NCI-H1092 (cell line): ENCODE results near the gene ERCC6L.

ENCODE experiments used
- DNase-seq: peaks from one replicate; lab custom pipeline; 2025; lab: John Stamatoyannopoulos, UW

The ERCC6L gene, protein sequence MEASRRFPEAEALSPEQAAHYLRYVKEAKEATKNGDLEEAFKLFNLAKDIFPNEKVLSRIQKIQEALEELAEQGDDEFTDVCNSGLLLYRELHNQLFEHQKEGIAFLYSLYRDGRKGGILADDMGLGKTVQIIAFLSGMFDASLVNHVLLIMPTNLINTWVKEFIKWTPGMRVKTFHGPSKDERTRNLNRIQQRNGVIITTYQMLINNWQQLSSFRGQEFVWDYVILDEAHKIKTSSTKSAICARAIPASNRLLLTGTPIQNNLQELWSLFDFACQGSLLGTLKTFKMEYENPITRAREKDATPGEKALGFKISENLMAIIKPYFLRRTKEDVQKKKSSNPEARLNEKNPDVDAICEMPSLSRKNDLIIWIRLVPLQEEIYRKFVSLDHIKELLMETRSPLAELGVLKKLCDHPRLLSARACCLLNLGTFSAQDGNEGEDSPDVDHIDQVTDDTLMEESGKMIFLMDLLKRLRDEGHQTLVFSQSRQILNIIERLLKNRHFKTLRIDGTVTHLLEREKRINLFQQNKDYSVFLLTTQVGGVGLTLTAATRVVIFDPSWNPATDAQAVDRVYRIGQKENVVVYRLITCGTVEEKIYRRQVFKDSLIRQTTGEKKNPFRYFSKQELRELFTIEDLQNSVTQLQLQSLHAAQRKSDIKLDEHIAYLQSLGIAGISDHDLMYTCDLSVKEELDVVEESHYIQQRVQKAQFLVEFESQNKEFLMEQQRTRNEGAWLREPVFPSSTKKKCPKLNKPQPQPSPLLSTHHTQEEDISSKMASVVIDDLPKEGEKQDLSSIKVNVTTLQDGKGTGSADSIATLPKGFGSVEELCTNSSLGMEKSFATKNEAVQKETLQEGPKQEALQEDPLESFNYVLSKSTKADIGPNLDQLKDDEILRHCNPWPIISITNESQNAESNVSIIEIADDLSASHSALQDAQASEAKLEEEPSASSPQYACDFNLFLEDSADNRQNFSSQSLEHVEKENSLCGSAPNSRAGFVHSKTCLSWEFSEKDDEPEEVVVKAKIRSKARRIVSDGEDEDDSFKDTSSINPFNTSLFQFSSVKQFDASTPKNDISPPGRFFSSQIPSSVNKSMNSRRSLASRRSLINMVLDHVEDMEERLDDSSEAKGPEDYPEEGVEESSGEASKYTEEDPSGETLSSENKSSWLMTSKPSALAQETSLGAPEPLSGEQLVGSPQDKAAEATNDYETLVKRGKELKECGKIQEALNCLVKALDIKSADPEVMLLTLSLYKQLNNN

DNA sequence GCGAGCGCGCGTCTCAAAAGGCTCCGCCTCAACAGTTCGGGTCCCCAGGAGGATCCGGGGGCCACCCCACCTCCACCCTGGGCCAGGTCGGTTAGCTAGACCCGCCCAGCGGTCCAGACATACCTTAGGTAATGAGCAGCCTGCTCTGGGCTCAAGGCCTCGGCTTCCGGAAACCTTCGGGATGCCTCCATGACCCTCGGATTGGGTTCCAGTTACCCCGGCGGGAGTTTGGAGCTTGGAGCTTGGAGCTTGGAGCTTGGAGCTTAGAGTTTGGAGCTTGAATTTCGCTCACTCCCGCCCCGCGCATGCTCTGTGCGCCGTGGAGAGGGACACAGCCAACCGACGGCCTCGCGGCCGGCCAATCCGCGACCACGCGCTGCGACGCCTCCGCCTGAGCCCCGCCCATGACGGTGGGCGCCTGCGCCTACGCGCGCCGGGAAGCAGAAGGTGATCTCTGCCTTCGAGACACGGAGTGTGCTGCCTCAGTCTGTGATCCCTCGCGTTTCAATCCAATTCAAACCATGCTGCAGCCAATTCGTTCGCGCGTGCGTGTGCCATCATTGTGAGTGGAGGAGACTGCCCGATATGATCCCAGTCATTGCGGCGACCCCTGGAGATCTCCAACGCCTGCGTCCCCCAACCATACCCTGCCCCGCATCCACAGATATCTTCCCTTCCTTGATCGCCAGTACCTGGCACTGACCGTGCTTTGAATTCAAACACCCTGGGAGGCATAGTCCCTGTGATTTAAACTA is at the start of gene ERCC6L:
Gene ERCC6L, minus strand, starts transcription at position 307 of the 755 bp plus-strand sequence. Its CDS starts 116 bp downstream, at position 191.
- DNase-seq = peak; percentile 80

DNA sequence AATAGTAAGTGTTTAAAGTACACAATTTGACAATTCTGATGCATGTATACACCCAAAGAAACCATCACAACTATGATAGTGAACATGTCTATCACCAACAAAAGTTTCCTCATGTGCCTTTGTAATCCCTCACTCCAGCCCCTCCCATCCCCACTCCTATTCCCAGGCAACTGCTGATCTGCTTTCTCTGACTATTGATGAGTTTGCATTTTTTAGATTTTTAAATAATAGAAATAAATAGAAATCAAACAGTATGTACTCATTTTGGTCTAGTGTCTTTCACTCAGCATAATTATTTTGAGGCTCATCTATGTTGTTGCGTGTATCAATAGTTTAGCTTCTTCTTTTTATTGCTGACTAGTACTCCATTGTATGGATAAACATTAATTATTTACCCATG is 43.5 kb upstream of the ERCC6L start:
- no peak for DNase-seq

DNA sequence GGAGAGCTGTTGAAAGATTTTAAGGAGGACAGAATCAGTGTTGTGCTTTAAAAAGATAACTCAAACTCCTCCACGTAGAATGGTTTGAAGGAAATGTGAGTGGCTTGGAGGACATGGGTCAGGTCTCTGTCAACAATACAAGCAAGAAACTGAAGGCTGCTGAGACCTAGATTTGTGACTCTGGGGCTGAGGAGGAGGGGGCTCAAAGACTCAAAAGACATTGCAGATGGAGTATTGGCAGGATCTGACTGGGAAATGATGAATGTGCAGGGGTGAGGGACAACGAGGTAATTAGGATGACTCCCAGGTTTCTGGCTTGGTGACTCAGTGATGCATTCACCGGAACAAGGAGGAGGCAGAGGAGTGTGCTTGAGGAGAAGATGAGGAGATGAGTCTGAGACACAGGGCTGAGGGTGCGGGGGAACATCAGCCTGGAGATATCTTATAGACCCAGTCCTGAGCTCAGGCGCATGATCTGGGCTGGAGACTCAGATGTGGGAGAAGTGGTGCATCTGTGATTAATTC is 41.6 kb upstream of the ERCC6L start:
- no peak for DNase-seq

DNA sequence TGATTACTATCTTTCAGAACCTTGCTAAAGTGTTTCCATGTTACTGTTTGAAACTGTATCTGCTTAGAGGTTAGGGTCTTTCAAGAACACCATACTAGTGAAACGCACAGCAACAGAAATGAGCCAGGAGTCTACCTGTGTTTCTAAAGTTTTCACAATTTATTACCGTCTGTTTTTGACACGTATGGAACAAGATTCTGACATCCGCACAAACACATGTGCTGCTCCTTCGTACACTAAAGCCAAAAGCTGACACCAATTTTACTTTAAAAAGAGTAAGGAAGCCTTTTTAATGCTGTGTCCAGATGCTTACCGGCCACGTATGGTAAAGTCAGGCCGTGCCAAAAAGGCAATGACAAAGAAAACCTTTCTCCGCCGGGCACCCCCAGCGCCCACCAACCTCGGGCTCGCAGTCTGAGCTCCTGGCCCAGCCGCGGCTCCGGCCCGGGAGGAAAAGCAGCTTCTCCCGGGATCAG is 37.7 kb upstream of the ERCC6L start:
- no peak for DNase-seq

DNA sequence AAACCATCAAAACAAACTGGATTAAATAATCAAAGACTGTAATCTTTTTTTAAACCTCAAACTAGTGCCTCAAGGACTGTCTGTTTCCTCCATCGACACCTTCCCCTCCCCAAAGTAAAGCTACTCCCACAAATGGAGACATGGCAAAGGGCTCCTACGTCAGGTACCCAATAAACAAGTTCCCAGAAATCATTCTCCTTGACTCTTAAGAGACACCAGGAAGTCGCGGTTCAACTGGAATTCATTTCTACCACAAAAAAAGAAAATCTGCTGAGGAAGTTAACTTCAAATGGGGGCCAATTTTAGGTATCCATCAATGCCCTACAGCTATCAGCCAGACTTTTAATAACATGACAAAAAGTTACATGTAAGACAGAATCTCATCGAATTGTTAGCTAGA is 35.7 kb upstream of the ERCC6L start:
- no peak for DNase-seq

DNA sequence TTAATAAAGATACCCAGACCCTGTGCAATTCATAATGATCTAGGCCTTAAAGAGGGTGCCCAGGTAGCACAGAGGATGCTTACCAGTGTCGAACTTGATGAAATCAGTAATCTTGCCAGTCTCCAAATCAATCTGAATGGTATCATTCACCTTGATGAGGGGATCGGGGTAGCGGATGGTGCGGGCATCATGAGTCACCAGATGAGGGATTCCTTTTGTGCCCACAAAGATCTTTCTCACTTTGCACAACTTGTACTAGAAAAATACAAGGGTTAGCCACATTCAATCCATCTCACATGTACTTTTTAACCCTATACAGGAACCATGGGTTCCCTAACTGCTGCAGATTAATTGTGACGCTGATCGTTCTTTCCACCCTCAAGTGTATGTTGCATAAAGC is 34.9 kb upstream of the ERCC6L start:
- DNase-seq = no peak

DNA sequence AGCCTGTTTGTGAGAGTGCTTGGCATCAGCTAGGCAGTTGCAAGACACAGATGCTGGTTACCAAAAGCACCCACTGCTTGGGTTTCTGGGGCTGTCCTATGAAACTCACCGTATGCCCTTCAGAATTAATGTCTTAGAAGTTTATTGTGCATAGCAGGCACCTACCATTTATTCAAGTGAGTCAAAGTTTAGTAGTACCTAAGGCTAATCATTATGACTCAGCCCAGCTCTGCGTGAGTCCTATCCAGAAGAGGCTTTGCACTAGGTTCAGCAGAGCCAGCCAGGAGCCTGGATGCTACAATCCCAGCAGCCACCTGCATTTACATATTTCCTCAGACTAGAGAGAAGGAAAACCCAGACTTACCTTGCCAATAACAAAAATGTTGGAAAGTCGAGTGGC is 34.0 kb upstream of the ERCC6L start:
- DNase-seq = no peak

DNA sequence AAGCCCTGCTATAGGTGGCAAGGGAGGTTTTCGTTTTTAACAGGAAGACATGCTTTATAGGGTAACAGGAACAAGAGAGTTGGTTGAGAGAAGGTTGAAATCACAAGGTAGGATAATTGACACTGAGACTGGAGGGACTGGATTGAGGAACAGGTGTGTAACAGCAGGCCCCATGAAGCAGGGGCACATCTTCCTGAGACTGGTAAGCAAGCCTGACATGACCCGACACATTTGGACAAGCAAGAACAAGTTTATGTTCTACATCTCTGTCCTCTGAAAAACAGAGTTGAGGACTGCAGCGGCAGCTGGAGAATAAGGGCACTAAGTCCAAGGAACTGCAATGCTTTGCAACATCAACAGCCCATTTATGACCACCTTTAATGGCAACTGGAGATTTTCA is 33.0 kb upstream of the ERCC6L start:
- DNase-seq = no peak

DNA sequence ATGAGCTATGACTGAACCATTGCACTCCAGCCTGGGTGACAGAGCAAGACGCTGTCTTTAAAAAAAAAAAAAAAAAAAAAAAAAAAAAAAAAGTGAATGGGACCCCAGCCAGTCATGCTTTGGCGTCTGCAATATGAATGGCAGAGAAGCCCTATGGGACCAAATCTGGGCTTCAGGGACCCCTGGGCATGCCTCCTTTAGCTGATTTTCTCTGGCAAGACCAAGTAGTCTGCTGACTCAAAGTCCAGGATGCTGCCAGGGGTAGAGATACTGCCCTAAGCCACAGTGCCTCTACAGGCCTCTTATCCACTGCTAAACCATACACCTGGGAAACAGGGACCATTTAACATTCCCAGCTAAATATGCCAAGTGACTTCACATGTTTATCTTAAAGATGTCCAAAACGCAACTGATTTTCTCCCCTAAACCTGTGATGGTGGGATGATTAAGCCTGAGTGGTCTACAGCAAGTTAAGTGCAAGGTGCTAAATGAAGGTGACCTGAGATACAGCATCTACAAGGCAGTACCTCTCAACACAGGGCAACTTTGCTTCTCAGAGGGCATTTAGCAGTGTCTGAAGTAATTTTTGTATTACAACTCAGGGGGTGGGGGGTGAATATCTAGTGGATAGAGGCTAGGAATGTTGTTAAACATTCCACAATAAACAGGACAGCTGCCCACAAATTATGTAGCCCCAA is 32.4 kb upstream of the ERCC6L start:
- DNase-seq = no peak

DNA sequence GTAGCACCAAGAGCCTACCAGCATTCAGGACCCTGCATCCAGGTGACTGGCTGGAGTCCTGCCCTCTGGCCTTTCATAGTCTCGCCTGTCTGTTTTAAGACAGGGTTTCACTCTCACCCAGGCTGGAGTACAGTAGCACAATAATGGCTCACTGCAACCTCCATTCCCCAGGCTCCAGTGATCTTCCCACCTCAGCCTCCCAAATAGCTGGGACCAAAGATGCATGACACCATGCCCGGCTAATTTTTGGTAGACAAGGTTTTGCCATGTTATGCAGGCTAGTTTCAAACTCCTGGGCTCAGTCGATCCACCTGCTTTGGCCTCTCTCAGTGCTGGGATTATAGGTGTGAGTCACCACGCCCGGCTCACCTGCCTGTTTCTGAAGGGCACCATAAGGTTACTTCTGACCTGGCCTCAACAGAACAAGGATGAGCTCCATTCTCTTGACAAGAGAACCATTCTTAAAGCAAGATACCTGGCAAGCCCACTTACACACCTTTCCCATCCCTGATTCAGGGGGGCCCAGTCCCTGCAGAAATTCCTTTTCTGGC is 31.6 kb upstream of the ERCC6L start:
- DNase-seq = no peak

DNA sequence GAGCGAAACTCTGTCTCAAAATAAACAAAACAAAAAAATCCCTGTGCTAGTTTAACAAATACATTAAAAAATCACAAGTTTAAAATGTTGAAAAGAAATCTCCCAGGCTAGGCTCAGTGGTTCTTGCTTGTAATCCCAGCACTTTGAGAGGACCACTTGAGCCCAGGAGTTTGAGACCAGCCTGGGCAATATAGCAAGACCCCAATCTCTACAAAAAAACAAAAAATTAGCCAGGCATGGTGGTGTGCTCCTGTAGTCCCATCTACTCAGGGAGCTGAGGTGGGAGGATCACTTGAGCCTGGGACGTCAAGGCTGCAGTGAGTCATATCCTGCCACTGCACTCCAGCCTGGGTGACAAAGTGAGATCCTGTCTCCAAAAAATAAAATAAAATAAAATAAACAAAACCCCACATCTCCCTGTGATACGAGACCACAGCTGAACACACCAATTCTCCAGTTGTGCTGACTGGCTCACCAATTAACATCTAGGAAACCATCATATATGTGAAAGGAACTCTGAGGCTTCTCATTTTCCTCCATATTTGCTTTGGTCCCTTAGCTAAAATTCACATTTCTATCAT is 30.9 kb upstream of the ERCC6L start:
- DNase-seq = no peak

DNA sequence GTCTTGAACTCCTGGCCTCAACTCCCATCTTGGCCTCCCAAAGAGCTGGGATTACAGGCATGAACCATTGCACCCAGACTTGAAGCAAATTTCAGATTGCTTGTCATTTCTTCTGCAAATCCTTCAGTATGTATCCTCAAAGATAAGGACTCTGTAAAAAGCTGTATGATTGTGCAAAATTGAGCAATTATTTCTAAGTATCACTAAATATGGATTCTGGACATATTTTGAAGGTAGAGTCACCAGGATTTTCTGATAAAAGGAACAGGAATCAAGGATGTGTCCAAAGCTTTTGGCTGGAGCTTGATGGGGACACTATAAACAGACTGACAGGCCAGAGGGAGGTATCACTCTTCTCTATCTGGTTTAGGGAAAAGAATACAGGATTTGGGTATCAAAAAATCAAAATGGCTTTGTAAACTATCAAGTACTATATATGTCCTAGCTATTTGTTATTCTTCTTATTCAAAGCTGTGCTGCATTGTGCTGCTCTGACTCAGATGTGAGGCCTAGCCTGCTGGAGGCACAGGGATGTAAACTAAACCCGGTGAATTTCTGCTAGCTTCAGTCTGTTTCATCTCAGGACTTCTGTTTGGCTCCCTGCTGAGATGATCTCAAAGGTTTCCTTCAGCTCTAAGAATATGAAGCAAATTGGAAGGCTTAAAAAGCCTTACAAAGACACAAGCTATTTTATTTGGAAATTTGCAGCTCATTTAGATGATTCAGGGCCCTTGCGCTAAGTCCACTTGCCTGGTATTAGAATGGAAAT is 30.0 kb upstream of the ERCC6L start:
- DNase-seq = no peak

DNA sequence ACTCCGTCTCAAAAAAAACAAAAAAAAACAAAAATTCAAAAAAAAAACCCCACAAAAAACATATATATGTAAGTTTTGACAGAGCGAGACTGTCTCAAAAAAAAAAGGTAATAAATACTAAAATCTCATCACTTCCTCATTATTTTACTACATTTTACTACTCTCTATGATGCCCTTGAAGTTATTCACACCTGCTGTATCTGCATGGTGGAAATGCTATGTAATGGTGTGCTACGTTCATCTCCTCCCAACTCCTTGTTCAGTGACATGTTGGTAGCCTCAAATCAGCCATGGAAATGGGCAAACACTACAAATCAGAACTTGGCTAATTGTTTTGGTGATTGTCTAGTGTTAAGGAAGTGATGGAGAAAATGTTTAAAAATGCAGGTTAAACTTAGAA is 26.4 kb upstream of the ERCC6L start:
- DNase-seq = no peak

DNA sequence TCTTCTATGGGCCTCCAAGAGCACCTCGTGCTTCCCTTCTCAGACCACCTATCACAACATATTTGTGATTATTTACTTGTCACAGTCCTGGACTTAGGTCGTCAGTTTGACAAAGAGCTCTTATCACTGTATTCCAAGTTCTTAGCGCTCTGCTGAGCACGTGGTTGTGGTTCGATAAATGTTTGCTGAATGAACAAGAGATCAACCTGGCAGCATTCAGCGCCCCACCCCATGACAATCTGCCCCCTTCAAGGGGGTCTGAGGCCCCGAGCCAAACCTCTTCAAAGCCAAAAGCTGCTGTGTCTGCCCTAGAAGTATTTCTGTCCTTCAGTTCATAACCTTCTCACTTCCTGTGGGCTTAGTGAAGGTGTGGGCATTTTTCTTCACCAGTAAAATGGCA is 23.2 kb upstream of the ERCC6L start:
- DNase-seq = peak; percentile 61

DNA sequence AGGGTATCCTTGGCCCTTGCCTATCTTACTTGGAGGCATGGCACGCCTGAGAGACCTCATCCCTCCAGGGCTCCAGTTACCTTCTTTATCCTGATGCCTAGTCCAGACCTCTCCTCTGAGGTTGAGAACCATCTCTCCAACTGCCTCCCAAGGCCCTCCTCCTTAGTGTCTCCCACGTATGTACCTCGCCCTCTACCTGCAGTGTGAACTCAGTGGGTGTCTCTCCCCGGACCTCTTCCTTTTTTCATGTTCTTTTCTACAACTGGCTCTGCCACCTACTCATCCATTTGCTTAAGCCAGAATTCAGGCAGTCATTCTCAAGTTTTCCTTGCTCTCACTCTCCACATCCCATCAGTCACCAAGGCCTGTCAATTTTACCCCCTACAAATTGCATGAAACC is 21.6 kb upstream of the ERCC6L start:
- DNase-seq = no peak

DNA sequence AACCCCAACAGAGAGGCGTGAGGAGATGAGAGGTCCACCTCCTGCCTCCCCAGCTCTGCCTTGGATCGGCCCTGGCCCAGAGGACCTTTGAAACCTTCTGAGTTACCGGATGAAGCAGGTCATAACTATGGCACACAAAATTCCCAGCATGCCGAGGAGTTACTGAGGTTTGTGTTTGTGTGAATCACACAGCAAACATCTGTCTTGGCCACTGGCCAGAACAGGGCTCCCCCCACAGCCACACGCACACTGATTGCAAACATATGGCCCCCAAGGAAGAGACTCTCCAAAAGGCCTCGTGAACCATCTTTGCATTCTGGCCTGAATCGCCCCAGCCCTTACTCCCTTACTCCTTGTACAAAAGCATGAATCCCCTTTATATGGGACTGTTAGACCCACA is 19.3 kb upstream of the ERCC6L start:
- peak; percentile 5 for DNase-seq

DNA sequence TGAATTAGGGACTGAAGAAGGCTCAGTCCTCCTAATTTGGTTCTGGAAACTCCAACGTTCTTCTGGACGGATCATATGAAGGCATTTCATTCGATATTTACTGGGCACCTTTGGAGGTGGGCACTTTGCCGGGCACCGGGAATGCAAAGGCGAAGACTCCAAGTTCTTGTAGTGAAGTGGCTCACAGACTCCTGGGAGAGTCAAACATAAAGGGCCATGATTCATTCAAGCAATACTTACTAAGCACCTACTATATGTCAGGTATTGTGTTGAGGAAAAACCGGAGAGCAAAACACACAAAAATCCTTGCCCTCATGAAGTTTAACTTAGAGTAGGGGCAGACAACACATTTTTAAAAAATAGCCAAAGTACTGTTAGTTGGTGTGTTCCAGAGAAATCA is 17.0 kb upstream of the ERCC6L start:
- DNase-seq = no peak

DNA sequence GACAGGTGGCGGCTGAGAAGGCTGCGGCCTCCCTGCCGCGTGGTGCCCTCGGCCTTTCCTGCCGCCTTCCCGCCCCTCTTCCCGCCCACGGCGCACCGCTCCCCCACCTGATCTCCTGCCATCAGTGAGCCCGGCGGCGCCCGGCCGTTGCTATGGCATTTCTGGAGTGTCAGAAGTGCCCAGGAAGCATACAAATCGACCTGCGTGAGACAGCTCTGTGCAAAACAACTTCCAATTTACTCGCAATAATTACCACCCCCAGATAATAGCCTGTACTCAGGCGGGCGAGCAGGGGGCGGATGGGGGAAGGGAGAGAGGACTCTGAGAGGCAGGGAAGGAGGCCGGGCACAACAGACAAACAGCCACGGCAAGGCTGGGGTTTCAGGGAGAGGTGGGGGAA is 16.6 kb upstream of the ERCC6L start:
- peak; percentile 82 for DNase-seq

DNA sequence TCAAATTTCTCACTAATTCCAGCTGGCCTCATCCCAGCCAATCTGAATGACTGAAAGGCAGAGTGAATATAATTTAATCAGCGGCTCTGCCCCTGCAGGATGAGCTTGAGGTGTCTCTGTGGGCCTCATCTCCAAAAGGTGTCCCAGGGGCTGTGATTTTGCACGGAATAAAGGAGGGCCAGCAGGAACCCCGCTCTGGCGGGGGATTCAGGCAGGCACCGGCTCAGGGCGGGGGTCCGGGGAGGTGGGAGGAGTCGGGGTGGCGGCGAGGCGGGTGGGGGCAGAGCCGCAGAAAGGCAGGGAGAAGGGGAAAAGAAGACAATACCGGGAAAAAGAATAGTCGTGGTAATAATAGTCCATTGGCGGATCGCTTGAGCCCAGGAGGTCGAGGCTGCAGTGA is 16.0 kb upstream of the ERCC6L start:
- DNase-seq = peak; percentile 53
